Stimulated activated CD8-positive, alpha-beta memory T cell treated with anti-CD3 and anti-CD28 coated beads, Interleukin-7, amount 100 ng/mL, for 48 hours (primary cell): ENCODE results near the gene RAB43.

ENCODE experiments used
- DNase-seq, 2 donors: peaks; one replicate each; pipeline ENCODE4 v3.0.0-alpha.2; 2020; ENCODE audit warnings: low read depth in 1 of 2; ENCODE audit errors: extremely low read depth in 1 of 2

RAB43 gene

DNA sequence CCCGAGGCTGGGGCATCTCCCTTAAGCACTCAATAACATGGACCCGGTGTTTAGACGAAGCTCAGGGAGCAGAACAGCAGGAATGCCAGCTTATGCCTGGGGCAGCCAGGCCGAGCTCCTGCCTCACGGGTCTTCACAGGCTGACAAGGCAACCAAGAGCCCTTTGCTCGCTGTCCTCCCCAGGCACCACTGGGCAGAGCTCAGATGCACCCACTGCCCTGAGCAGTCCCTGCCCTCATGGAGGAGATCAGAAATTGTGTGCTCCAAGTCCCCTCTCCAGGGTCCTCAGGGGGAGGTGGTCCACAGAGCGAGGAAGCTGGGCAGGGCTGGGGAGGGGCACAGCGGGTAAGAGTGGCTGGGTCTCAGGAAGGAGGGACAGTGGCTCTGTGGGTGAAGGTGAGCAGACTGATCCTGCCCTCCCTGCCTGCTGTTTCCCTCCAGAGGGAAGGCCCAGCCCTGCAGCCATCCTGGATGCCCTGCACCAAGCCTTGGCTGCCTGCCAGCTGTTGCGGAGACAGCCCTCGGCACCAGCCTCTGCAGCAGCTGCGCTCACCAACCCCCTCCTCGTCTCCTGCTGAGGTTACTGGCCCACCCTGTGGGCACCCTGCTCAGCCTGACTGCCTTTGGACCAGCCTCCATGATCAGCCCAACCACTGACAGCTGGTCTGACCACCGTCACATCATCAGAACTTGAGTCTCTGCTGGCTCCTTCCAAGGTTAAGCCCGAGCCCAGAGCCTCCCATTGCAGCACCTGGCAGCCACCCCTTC, 82.1 kb downstream of the RAB43 start:
- DNase-seq = no peak

DNA sequence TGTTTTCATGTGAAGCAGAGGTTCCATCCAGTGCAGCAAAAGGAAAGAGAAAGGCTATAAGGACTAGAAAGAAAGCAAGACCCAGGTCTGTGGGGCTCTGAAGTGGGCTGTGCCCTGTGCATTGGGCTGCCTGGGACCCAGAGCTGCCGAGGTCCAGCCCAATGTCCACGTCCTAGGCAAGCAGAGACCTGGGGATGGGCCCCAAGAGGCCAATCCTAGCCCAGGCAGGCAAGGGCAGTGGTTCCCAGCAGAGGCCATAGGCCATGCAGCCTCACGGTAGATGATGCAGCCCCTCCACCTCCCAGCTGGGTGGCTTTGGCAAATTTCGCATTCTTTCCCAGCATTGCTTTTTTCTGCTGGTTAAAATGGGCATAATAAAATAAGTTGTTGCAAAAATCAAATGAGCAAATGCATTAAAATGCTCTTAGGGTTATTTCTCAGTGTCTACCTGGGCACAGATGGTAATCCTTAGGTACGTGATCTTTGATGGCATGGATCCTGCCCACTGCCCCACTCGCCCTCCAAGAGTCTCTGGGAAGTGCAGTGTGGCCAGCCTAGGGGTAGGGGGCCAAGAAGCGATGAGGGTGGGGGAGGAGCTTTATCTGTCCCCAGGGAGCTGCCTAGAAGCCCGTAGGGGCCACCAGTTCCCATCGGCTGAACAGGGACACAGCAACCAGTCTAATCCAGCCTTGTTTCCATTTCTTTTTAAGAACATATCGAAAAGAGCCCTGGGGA, 83.3 kb downstream of the RAB43 start:
- no peak for DNase-seq
